ENCODE results near the gene DUSP1. TPM values are rescaled to one million over a fixed set of nuclear protein-coding genes. Genes with fewer than 3 reads are reported as not detected.
A peak's percentile ranks its signal among the peaks of the same experiment; 100 is the strongest.

Gene DUSP1
- total and polyA plus RNA-seq, 9 donors: 38.0 to 167 (median 93.5) TPM

GRCh38 chr5:172798422-172799215, 27.6 kb upstream of the DUSP1 start:
- peaks cover 27% of the 10 kb centered on the region for H3K4me1 ChIP-seq (ENCODE audit: control insufficient read depth, insufficient read depth, low read length)
- no peak for DNase-seq
- 81% methylated on average over 8 of the region's 14 CpGs for WGBS (ENCODE audit: insufficient coverage)

DNA sequence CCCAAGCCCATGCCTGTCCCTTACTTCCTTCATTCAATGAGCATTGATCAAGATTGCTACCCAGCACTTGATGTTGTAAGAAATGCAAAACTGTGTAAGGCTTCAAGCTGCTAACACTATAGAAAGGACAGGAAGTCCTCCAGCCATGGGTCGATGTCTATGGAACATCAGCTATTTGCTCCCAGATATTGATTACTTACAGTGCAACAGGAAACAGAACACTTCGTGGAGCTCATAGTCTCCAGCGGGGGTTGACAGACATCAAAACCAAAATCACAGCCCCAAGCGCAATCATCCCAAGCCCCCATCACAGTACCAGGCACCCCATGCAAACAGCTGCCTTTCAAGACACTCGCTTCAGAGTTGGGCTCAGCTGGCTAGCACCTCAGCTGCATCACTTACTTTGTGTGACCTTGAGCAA, 26.8 kb upstream of the DUSP1 start:
- no peak for DNase-seq
- Histone ChIP-seq H3K4me3 (ENCODE audit: low read length) (no peak overlapping the region), H3K4me1 (ENCODE audit: control insufficient read depth, insufficient read depth, low read length) (peaks cover 36% of the 10 kb centered on the region), H3K9me3 (replicated peaks; ENCODE audit: control insufficient read depth, low read depth, low read length) (no peaks in the 10 kb centered on the region), H3K36me3 (ENCODE audit: control insufficient read depth, insufficient read depth, low read length) (no peaks in the 10 kb centered on the region), H3K27me3 (ENCODE audit: control insufficient read depth, insufficient read depth, low read length) (no peaks in the 10 kb centered on the region), H3K27ac (ENCODE audit: low read length) (peak overlapping the region; percentile 21)
- WGBS (ENCODE audit: insufficient coverage): 53% methylated on average over 3 of the region's 5 CpGs

More at GRCh38 chr5:172798422-172799215, 27.6 kb upstream of the DUSP1 start:
- Histone ChIP-seq H3K27me3 (ENCODE audit: control insufficient read depth, insufficient read depth, low read length) (no peaks in the 10 kb centered on the region), H3K36me3 (ENCODE audit: control insufficient read depth, insufficient read depth, low read length) (no peaks in the 10 kb centered on the region), H3K27ac (ENCODE audit: low read length) (peak overlapping the region; percentile 20), H3K4me3 (ENCODE audit: low read length) (no peak overlapping the region), H3K9me3 (replicated peaks; ENCODE audit: control insufficient read depth, low read depth, low read length) (no peaks in the 10 kb centered on the region)

DNA sequence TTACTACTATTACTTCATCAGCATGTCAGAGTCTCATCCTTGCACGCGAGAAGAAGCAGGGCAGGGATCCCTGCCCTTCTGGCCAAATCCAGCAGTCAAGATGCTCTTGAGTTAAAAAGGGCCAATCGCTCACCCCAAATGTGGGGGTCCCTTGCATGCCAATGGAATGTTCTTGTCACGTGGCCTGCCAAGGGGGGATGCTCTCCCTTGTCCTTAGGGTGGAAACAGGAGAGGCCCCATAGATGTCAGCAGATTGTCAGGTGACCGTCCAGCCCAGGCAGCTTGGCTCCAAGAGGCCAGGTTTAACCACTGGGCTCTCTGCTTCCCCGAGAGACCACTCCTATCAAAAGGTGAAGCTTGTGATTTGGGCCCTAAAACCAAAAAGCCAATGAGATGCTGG, 25.3 kb upstream of the DUSP1 start:
- Histone ChIP-seq H3K27me3 (ENCODE audit: control insufficient read depth, insufficient read depth, low read length) (no peaks in the 10 kb centered on the region), H3K4me3 (ENCODE audit: low read length) (no peak overlapping the region), H3K9me3 (replicated peaks; ENCODE audit: control insufficient read depth, low read depth, low read length) (no peaks in the 10 kb centered on the region), H3K27ac (ENCODE audit: low read length) (peak overlapping the region; percentile 17), H3K36me3 (ENCODE audit: control insufficient read depth, insufficient read depth, low read length) (no peaks in the 10 kb centered on the region), H3K4me1 (ENCODE audit: control insufficient read depth, insufficient read depth, low read length) (peaks cover 50% of the 10 kb centered on the region)
- 91% methylated on average over 4 of the region's 6 CpGs for WGBS (ENCODE audit: insufficient coverage)
- no peak for DNase-seq

- DNase-seq: peak; percentile 100
- peaks cover 58% of the 10 kb centered on the region for H3K4me1 ChIP-seq (ENCODE audit: control insufficient read depth, insufficient read depth, low read length)
- H3K27ac ChIP-seq (ENCODE audit: low read length): peak overlapping the region; percentile 89
- no peak overlapping the region for H3K4me3 ChIP-seq (ENCODE audit: low read length)
- 17% methylated on average over 11 of the region's 13 CpGs for WGBS (ENCODE audit: insufficient coverage)
- H3K27me3 ChIP-seq (ENCODE audit: control insufficient read depth, insufficient read depth, low read length): no peaks in the 10 kb centered on the region
- H3K9me3 ChIP-seq (replicated peaks; ENCODE audit: control insufficient read depth, low read depth, low read length): no peaks in the 10 kb centered on the region
- no peaks in the 10 kb centered on the region for H3K36me3 ChIP-seq (ENCODE audit: control insufficient read depth, insufficient read depth, low read length)
These were observed 24.5 kb upstream of the DUSP1 start for GRCh38 chr5:172795318-172795977.

DNA sequence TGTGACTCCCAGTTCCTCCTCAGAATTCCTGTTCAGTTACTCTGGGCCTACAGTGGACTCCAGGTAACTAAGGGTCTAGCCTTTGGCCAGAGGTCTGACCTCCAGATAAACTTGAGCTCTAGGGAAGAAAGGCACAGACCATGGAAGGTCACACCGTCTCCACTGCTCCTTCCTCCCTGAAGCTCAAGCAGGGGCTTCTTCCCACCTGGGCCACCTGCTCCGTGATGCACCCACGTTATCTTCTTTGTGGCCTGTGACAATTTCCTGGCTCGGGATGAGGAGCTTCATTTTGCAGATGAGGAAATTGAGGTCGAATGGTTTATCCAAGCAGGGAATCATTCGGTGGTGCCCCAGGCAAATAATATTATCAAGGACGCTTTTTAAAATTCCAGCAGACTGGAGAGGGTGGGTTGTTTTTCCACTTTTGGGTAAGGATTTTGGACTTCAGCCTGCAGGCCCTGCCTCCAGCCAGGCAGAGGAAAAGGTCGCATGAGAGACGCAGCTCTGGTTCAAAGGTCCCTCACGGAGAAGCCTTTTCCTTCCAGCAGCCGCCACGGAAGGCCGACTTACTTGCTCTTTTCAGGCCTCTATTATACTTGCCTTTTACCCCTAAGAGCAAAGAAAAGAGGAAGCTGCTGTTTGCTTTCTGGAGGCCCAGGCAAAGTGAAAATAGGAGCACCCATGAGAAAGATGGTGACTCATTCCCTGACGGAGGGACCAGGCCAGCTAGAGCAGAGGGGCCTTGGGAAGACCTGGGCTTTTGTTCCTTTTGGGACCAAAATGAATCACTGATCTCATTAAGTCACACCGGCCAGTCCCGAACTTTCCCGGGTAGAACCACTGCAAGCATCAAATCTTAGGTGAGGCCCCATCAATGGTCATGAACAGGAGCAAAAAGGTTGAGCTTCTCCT, 22.8 kb upstream of the DUSP1 start:
- peaks cover 75% of the 10 kb centered on the region for H3K4me1 ChIP-seq (ENCODE audit: control insufficient read depth, insufficient read depth, low read length)
- no peaks in the 10 kb centered on the region for H3K27me3 ChIP-seq (ENCODE audit: control insufficient read depth, insufficient read depth, low read length)
- H3K27ac ChIP-seq (ENCODE audit: low read length): peak overlapping the region; percentile 89
- H3K4me3 ChIP-seq (ENCODE audit: low read length): no peak overlapping the region
- no peaks in the 10 kb centered on the region for H3K9me3 ChIP-seq (replicated peaks; ENCODE audit: control insufficient read depth, low read depth, low read length)
- DNase-seq: no peak
- 88% methylated on average over 8 of the region's 17 CpGs for WGBS (ENCODE audit: insufficient coverage)
- H3K36me3 ChIP-seq (ENCODE audit: control insufficient read depth, insufficient read depth, low read length): no peaks in the 10 kb centered on the region

- Histone ChIP-seq H3K27me3 (ENCODE audit: control insufficient read depth, insufficient read depth, low read length) (no peaks in the 10 kb centered on the region), H3K4me3 (ENCODE audit: low read length) (no peak overlapping the region), H3K4me1 (ENCODE audit: control insufficient read depth, insufficient read depth, low read length) (peaks cover 82% of the 10 kb centered on the region), H3K27ac (ENCODE audit: low read length) (peak overlapping the region; percentile 74), H3K36me3 (ENCODE audit: control insufficient read depth, insufficient read depth, low read length) (no peaks in the 10 kb centered on the region), H3K9me3 (replicated peaks; ENCODE audit: control insufficient read depth, low read depth, low read length) (no peaks in the 10 kb centered on the region)
- peak; percentile 78 for DNase-seq
- WGBS (ENCODE audit: insufficient coverage): 72% methylated on average over 7 of the region's 13 CpGs
These were observed 21.9 kb upstream of the DUSP1 start for GRCh38 chr5:172792701-172793570.

GRCh38 chr5:172791726-172792445, 20.9 kb upstream of the DUSP1 start:
- no peaks in the 10 kb centered on the region for H3K9me3 ChIP-seq (replicated peaks; ENCODE audit: control insufficient read depth, low read depth, low read length)
- H3K4me3 ChIP-seq (ENCODE audit: low read length): no peak overlapping the region
- H3K36me3 ChIP-seq (ENCODE audit: control insufficient read depth, insufficient read depth, low read length): no peaks in the 10 kb centered on the region
- 93% methylated on average over 8 of the region's 10 CpGs for WGBS (ENCODE audit: insufficient coverage)
- H3K27me3 ChIP-seq (ENCODE audit: control insufficient read depth, insufficient read depth, low read length): no peaks in the 10 kb centered on the region
- peaks cover 78% of the 10 kb centered on the region for H3K4me1 ChIP-seq (ENCODE audit: control insufficient read depth, insufficient read depth, low read length)
- H3K27ac ChIP-seq (ENCODE audit: low read length): peak overlapping the region; percentile 74
- no peak for DNase-seq

DNA sequence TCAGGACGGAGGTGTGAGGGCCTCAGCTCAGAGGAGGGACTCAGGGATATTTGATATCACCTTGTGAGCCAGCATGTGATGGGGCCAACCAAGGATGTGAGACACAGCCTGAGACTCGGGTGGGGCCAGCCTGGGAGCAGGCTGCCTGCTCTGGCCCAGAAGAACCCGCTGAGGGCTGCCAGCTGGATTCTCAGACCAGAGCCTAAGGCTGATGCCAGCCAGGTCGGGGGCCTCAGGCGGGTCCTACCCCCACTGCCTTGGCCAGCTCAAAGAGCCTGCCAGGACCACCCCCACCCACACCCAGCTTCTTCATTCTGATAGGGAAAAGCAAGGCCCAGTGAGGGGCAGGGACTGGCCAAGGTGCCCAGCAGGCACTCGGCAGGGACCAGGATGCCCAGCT, 20.3 kb upstream of the DUSP1 start:
- Histone ChIP-seq H3K36me3 (ENCODE audit: control insufficient read depth, insufficient read depth, low read length) (no peaks in the 10 kb centered on the region), H3K27ac (ENCODE audit: low read length) (peak overlapping the region; percentile 35), H3K4me3 (ENCODE audit: low read length) (no peak overlapping the region), H3K4me1 (ENCODE audit: control insufficient read depth, insufficient read depth, low read length) (peaks cover 78% of the 10 kb centered on the region), H3K9me3 (replicated peaks; ENCODE audit: control insufficient read depth, low read depth, low read length) (no peaks in the 10 kb centered on the region), H3K27me3 (ENCODE audit: control insufficient read depth, insufficient read depth, low read length) (no peaks in the 10 kb centered on the region)
- peak; percentile 56 for DNase-seq
- WGBS (ENCODE audit: insufficient coverage): 61% methylated on average over 6 of the region's 6 CpGs

DNA sequence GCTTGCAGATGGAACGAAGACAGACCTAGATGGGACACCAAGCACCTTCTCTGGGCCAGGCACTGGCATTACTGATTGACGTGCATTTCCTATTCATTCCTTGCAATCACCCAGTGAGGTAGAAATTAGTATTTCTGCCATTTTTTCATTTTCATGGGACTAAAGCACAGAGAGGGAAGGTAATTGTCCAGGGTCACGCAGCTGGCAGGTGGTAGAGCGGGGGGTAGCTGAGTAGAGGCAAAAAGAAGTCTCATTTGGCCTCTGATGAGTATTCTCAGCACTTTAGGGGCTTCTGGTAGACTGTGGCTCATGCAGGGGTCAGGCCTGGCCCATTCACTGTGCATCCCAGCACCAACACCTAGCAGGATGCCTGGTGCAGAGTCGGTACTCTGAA, 19.5 kb upstream of the DUSP1 start:
- H3K27ac ChIP-seq (ENCODE audit: low read length): no peak overlapping the region
- peaks cover 73% of the 10 kb centered on the region for H3K4me1 ChIP-seq (ENCODE audit: control insufficient read depth, insufficient read depth, low read length)
- H3K36me3 ChIP-seq (ENCODE audit: control insufficient read depth, insufficient read depth, low read length): no peaks in the 10 kb centered on the region
- WGBS (ENCODE audit: insufficient coverage): 95% methylated on average over 3 of the region's 5 CpGs
- no peak for DNase-seq
- no peaks in the 10 kb centered on the region for H3K27me3 ChIP-seq (ENCODE audit: control insufficient read depth, insufficient read depth, low read length)
- no peak overlapping the region for H3K4me3 ChIP-seq (ENCODE audit: low read length)
- H3K9me3 ChIP-seq (replicated peaks; ENCODE audit: control insufficient read depth, low read depth, low read length): no peaks in the 10 kb centered on the region

All from muscle of leg (tissue), 11 donors.